Amniotic epithelial cell (primary cell): Measurements from ENCODE around the gene TMEM184B.
"Not testable (repeated sequence)": the region's sequence is repeated elsewhere in the genome, so short reads cannot be mapped to it uniquely, and the experiment has no call there.

Source experiments
- DNase-seq: peaks from one replicate; pipeline ENCODE4 v3.0.0-alpha.2; 2010; ENCODE audit warnings: low read depth

TMEM184B gene

GRCh38 chr22:38249301-38249700 is 23.5 kb downstream of the TMEM184B start:
- DNase-seq = no peak

DNA sequence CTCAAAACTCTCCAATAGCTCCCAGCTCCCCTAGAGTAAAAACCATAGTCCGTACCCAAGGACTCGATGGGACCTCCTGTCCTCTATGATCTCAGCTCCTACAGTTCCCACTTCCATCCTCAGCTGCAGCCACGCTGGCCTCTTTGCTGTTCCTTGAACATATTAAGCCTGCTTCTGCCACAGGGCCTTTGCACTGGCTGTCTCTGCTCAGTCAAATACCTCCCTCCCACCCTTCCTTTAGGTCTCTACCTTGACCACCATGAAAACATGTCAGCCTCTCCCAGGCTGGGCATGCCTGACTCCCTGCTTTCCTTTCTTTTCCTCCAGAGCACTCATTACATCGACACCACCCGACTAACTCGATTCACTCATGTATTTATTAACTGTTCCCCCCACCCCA is 24.5 kb downstream of the TMEM184B start:
- DNase-seq = no peak

DNA sequence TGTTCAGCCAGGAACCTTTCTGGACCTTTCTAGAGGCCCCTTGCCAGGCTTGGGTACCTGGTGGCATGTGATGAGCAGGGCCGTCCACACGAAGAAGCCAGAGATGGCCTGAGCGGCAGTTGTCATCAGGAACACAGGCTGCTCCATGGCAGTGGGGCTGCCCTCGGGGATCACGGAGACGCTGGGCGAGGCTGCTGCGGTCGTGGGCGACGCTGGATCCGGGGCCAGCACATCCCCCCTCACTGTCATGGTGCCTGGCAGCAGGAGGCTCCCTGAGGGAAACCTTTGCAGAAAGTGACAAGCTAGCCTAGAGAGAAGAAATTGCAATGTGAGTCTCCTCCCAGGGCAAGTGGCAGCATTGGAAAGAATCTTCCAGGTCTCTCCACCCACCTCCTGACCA is 25.1 kb downstream of the TMEM184B start:
- DNase-seq = no peak

GRCh38 chr22:38246692-38247091 is 26.1 kb downstream of the TMEM184B start:
- no peak for DNase-seq

- DNase-seq = no peak
These were observed 26.7 kb downstream of the TMEM184B start for GRCh38 chr22:38246046-38246658.

DNA sequence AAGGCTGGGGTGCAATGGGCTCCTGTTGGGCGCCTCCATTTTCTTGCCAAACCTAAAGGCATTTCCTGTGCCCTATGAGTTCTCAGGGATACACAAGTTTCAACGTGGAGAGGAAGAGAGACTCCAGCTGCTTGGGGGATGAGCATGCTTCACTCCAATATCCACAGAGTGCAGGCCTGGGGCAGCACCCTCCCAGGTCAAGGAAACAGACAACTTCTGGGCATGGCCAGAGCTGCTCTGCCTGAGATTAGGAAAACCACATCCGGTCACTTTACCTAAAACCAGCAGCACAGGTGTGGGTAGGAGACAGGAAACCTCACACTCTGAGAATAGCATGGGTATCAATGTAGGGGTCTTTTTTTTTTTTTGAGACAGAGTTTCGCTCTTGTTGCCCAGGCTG is 28.7 kb downstream of the TMEM184B start:
- DNase-seq = no peak

DNA sequence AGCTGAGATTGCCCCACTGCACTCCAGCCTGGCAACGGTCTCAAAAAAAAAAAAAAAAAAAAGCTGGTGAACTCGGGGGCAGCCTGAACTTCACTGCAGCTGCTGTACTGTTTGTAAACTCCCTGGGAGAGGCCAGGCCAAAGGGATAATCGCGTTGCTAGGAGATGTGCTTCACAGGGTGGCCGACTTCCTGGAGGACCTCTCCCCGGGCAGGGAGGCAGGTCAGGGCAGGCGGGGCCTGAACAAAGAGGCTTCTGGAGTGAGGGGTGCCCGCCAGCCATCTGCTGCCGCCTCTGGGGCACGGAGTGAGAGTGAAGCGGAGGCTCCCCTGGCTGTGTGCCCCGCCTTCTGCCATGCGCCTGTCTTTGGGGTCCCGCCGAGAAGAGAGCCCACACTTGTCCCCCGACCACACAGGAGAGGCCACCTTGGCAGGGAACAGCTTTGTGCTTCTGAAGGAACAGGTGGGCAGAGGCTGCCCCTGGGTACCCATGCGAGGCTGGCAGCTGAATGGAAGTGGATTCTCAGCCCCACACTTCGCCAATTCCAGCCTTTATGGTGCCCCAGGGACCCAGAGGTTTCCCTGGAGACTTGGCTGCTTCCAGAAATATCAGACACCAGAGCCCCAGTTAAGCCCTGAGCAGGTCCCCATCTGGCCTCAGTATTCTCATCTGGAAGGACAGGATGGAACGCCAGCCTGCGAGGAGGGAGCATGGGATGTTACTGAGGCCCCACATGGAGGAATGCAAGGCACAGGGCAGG is 29.6 kb downstream of the TMEM184B start:
- peak; percentile 80 for DNase-seq

DNA sequence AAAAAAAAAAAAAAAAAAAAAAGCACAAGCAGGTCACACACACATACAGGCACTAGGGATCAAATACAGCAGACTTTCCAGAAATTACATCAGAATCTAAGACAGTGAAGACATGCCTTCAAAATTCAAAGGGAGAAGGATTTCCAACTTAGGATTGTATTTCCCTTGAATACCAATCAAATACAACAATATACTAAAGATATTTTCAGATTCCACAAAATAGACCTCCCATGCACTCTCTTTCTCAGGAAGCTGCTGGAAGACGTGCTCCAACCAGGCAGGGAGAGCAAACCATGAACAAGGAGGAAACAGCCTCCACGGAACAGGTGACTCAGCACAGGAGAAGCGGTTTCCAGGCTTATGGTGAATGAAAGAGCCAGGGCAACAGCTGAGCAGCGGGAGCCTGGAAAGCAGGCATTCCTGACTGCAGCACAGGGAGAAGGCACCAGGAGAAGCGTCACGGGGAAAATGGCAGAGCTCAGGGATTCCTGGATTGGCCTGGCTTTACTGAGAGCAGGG is 32.0 kb downstream of the TMEM184B start:
- peak; percentile 95 for DNase-seq

GRCh38 chr22:38239101-38239761 is 33.6 kb downstream of the TMEM184B start:
- DNase-seq = peak; percentile 91

DNA sequence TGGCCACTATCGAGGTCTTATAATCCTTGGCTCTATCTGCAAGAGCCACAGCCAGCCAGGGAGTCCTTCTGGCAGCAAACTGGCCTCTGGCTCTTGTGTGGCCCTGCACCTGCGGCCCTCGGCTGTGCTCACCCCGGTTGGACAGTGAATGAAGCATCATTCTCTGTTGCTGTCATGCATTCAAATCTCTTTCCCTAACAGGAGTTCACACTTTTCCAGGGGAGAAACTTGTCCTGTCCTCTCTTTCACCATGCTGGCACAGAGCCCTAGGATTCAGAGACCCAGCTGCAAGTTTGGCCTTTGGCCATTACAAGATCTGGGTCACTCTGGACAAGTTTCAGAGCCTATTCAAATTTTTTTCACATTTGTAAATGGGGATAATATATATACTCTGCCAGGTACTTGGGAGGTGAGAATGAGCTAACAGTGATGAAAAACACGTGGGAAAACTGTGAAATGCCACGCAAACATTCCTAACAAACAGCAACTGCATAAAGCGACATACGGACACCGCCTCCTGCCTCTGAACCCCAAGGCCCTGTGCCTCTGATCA is 34.2 kb downstream of the TMEM184B start:
- DNase-seq = no peak

DNA sequence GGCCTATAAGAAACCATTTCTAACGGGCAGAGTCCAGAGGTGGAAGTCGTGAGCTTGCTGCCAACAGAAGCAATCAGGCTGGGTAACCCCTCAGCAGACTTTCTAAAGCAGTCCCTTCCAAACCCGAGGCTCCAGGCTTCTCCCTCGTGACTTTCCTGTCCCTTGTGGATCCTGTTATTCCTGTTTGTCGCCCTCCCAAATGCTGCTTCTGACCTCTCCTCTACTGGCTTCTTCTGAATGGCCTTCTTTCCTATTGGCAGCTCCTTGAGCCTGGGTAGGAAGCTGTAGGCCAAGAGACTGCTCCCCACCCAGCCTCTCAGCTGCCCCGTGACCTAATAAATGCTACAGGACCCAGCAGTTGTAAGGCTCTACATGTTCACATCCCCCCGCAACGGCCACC is 36.0 kb downstream of the TMEM184B start:
- DNase-seq = no peak

DNA sequence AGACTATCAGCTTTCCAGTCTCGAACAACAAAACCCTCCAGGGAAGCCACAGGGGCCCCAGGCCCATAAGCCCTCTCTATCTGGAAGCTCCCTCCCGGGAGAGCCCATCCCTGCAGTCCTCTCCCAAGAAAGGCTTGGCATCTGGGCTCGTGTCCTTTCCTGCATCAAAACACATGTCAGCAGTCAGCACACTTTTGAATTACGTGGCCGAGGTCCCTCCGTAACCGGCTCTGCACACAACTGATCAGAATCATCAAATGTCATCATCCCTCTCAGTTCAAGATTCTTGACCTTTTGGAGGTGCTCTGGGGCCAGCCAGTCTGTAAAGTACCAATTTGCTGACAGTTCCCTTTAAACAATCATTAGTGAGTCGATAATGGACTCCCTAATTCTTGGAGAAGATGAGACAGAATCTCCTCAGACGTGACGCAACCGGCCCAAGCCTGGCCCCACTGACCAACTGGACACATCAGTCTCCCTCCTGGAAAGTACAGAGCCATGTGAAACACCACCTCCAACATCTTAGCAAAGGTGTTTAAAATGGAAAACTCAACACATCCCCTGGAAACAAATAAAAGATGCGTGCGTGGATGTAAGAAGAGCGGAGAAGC is 37.5 kb downstream of the TMEM184B start:
- no peak for DNase-seq

DNA sequence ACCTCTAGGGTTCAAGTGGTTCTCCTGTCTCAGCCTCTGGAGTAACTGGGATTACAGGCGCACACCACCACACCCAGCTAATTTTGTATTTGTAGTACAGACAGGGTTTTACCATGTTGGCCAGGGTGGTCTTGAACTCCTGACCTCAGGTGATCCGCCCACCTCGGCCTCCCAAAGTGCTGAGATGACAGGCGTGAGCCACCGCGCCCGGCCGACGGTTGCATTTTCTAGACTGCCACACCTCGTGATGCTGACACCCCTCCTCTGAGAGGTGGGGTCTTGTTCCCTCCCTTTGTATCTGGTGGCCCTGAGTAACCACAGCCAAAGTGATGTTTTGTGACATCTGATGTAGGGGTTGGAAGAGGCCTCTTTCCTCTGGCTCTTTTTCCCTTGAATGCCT is 39.0 kb downstream of the TMEM184B start:
- not testable (repeated sequence) for DNase-seq

GRCh38 chr22:38233427-38233826 is 39.4 kb downstream of the TMEM184B start:
- DNase-seq = peak; percentile 73

- DNase-seq = no peak
These were observed 40.6 kb downstream of the TMEM184B start for GRCh38 chr22:38232196-38232595.

GRCh38 chr22:38230916-38231315 is 41.9 kb downstream of the TMEM184B start:
- no peak for DNase-seq

GRCh38 chr22:38230108-38230825 is 42.5 kb downstream of the TMEM184B start:
- DNase-seq = peak; percentile 84

DNA sequence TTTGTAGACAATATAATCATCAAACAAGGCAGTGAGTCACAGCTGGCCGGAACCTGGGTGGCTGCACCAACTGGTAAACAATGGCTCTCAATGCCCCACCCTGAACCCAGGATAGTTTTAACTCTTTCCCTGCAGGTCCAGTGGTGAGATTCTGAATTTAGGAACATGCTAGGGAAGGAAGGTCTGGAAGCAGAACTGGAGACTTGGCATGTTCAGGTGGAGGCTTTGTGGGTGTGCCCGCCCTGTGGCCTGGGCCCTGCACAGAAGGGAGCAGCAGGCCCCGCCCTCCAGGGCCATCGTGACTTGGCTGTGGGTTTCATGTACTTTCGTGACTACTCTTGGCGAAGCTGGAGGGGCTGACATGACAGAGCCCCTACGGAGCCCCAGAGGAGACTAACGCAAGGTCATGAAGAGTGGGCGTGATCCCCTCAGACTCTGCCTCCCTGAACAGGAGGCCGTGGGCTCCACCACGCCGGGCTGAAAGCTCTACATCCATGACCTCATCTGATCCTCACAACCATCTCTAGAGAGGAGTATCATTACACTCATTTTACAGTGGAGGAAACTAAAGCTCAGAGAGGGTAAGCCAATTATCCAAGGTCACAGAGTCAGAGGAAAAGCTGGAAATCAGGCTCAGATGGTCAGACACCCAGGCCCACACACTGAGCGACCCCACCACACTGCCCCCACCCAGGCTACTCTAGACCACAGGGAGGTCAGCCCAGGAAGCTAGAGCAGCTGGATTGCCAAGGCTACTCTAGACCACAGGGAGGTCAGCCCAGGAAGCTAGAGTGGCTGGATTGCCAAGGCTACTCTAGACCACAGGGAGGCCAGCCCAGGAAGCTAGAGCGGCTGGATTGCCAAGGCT is 43.7 kb downstream of the TMEM184B start:
- DNase-seq = peak; percentile 75

DNA sequence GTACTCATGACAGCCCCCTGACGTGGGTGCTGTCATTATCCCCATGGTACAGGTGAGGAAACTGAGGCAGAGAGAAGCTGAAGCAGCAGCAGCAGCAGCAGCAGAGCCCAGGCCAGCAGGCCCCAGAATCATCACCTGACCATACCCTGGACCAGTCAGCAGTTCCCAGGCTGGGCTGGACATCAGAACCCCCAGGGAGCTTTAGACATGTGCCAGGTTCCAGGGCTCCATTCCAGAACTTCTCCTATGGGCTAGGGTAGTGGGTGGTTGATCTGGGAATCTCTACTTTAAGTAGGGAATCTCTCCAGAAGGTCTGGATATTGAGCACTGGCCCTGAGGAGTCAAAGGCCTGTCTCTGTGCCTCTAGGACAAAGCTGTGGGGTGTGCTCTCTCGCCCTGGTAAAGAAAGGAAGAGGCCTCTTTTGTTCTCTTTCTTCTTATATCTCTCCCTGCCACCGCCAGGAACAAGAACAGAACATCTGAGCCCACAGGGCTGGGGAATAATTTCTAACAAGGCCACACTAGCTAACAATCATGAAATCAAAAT is 44.4 kb downstream of the TMEM184B start:
- no peak for DNase-seq
